Mucosa of rectum (tissue), 2 donors: ENCODE data around the gene SCMH1.
"Not testable (repeated sequence)": the region's sequence is repeated elsewhere in the genome, so short reads cannot be mapped to it uniquely, and the experiment has no call there.

Experiments used
- H3K27ac ChIP-seq, 2 donors: one replicate each; pipeline ENCODE4 v1.7.0; 2013; ENCODE audit warnings: inconsistent platforms in 2 of 2, low read depth in 2 of 2, low read length in 2 of 2
- H3K27me3 ChIP-seq, 2 donors: one replicate each; pipeline ENCODE4 v1.7.0; 2013; ENCODE audit warnings: low read length in 2 of 2; ENCODE audit not compliant: control insufficient read depth in 2 of 2, insufficient read depth in 2 of 2
- H3K36me3 ChIP-seq, 2 donors: one replicate each; pipeline ENCODE4 v1.7.0; 2013; ENCODE audit warnings: low read length in 2 of 2; ENCODE audit not compliant: control insufficient read depth in 2 of 2, insufficient read depth in 2 of 2
- H3K4me1 ChIP-seq, 2 donors: one replicate each; pipeline ENCODE4 v1.7.0; 2013; ENCODE audit warnings: low read length in 2 of 2, mild to moderate bottlenecking in 1 of 2; ENCODE audit not compliant: control insufficient read depth in 2 of 2, insufficient read depth in 2 of 2
- H3K4me3 ChIP-seq, 2 donors: one replicate each; pipeline ENCODE4 v1.7.0; 2013; ENCODE audit warnings: low read length in 2 of 2
- H3K9ac ChIP-seq, 2 donors: one replicate each; pipeline ENCODE4 v1.7.0; 2013; ENCODE audit warnings: low read length in 2 of 2, low read depth in 1 of 2, mild to moderate bottlenecking in 1 of 2
- H3K9me3 ChIP-seq, 2 donors: one replicate each; pipeline ENCODE4 v1.7.0; 2013; ENCODE audit warnings: low read length in 2 of 2; ENCODE audit not compliant: control insufficient read depth in 2 of 2
- donor health status: healthy.
- donor health status: Normal muscosa, but diverticular disease.

SCMH1 gene

GRCh38 chr1:41251120-41251519 lies 9.0 kb upstream of the SCMH1 start:
- H3K9ac ChIP-seq, H3K9me3 ChIP-seq, H3K4me1 ChIP-seq, H3K36me3 ChIP-seq, H3K27me3 ChIP-seq, H3K27ac ChIP-seq, H3K4me3 ChIP-seq: not testable (repeated sequence)

- H3K4me1 ChIP-seq, result no peaks in the 10 kb centered on the region
- no peaks in the 10 kb centered on the region for H3K27me3 ChIP-seq
- H3K9me3 ChIP-seq, result no peaks in the 10 kb centered on the region
- H3K36me3 ChIP-seq, result no peaks in the 10 kb centered on the region
- H3K4me3 ChIP-seq, result no peak overlapping the region
- no peak overlapping the region for H3K27ac ChIP-seq
- no peak overlapping the region for H3K9ac ChIP-seq
Observed at GRCh38 chr1:41249319-41249718, 7.2 kb upstream of the SCMH1 start.

DNA sequence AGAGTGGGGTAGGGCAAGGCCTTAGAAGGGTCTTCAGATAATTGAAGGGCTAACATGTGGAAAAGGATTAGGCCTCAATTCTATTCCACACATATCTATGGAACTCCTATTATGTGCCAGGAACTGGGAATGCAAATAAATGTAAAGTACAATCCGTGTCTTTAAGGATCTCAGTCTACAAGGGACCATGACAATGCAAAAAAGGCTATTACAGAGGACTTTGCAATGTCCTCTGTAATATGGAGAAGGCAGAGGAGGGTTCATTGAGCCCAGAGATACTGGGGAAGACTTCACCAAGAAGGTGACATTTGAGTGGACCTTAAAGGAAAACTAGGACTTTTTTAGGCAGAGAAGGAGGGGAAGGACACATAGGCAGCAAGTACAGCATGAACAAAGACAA lies 4.5 kb upstream of the SCMH1 start:
- H3K4me3 ChIP-seq, result no peak overlapping the region
- H3K4me1 ChIP-seq, result peaks cover 5 to 8% of the 10 kb centered on the region in 2 donors
- no peak overlapping the region for H3K9ac ChIP-seq
- H3K36me3 ChIP-seq, result no peaks in the 10 kb centered on the region
- H3K27me3 ChIP-seq, result no peaks in the 10 kb centered on the region
- H3K9me3 ChIP-seq, result no peaks in the 10 kb centered on the region
- H3K27ac ChIP-seq, result no peak overlapping the region

DNA sequence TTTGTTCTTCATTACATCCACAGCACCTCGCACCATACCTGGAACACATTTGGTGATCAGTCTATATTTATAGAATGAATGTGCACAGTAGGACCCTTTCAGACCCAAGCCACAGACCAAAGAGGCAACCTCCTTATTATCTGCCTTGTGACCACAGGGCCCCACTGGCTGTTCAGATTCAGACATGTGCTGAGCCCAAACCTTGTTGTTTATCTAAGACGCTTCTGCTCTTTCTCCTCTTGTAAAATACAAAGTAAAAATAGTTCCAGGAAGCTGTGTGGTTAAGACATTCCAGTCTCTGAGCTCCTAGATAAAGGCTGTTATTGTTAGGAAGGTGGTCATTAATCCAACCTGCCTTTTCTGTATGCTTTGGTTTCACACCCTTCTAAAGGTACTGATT lies 3.6 kb upstream of the SCMH1 start:
- Histone ChIP-seq H3K9me3 (no peaks in the 10 kb centered on the region), H3K9ac (no peak overlapping the region), H3K4me1 (peaks cover 5 to 8% of the 10 kb centered on the region in 2 donors), H3K36me3 (no peaks in the 10 kb centered on the region), H3K27ac (no peak overlapping the region), H3K4me3 (no peak overlapping the region), H3K27me3 (no peaks in the 10 kb centered on the region)

- H3K9ac ChIP-seq, result peak overlapping the region in 1 of 2 donors; percentile 70
Observed at GRCh38 chr1:41243079-41243385, 926 bp upstream of the SCMH1 start.

DNA sequence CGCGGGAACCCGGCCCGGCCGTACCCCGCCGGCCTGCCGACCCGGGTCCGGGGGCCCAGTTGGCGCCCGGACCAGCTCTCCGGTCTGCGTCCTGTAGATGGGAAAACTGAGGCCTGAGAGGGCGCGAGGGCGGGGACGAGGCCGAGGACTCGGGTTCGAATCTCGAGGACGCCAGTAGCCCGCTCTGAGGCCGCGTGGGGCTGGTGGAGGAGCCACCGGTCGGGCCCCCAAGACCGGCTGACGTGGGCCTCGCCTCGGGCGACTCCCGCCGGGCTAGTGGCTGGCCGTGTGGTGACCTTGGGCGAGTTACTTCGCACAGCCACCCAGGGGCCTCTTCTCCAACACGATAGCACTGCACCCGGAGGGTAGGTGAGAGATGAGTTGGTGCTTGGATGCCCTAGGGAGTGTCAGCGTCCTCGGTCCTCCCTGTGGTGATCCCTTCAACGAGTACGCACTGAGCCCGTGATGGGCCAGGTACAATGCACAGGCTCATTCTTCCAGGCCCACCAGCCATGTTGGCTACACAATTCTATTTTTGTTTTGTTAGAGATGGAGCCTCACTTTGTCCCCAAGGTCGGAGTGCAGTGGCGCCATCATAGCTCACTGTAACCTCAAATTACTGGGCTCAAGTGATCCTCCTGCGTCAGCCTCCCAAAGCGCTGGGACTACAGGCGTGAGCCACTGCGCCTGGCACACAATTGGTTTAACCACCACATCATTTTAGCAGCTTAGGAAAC lies 404 bp upstream of the SCMH1 start:
- Histone ChIP-seq H3K9me3 (no peaks in the 10 kb centered on the region), H3K27ac (peak overlapping the region; percentile 65 to 69), H3K9ac (peak overlapping the region; percentile 70 to 81), H3K4me1 (peaks cover 5 to 8% of the 10 kb centered on the region in 2 donors), H3K4me3 (peak overlapping the region; percentile 67 to 74), H3K27me3 (no peaks in the 10 kb centered on the region), H3K36me3 (no peaks in the 10 kb centered on the region)

More at GRCh38 chr1:41243079-41243385, 926 bp upstream of the SCMH1 start:
- Histone ChIP-seq H3K9me3 (no peaks in the 10 kb centered on the region), H3K4me1 (peaks cover 5 to 8% of the 10 kb centered on the region in 2 donors), H3K27ac (no peak overlapping the region), H3K27me3 (no peaks in the 10 kb centered on the region), H3K36me3 (no peaks in the 10 kb centered on the region), H3K4me3 (peak overlapping the region; percentile 67 to 74)

- peak overlapping the region; percentile 82 to 86 for H3K27ac ChIP-seq
- H3K4me1 ChIP-seq, result peaks cover 5 to 8% of the 10 kb centered on the region in 2 donors
- H3K36me3 ChIP-seq, result no peaks in the 10 kb centered on the region
- no peaks in the 10 kb centered on the region for H3K9me3 ChIP-seq
- peak overlapping the region; percentile 60 to 75 for H3K4me3 ChIP-seq
- peak overlapping the region; percentile 42 to 86 for H3K9ac ChIP-seq
- H3K27me3 ChIP-seq, result no peaks in the 10 kb centered on the region
Observed at GRCh38 chr1:41241354-41241748, 755 bp downstream of the SCMH1 start.

DNA sequence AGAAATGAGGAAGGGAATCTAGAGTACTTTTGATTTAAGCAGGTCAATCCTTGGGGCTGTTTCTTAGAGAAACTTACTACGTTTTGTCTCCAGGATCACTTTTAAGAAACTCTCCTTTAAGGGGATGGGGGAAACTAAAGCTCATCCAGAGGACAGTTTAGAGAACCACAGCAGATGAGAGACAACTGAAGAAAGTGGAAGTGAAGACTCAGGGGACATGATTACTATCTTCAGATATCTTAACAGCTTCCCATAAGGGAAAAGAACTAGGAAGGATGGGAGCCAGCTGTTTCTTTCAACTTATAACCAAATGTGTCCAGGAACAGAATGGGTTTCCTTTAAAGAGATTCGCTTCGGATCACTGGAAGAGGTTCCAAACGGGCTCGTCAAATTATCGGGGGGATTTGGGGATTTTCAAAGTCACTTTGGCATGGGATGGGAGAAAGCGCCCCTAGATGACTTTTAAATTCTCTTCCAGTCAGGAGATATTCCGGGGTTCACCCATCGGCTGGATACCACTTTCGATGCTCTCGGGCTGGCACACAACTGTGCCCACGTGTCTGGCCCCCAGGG lies 1.2 kb downstream of the SCMH1 start:
- H3K9ac ChIP-seq, result peak overlapping the region in 1 of 2 donors; percentile 86
- H3K9me3 ChIP-seq, result no peaks in the 10 kb centered on the region
- H3K27ac ChIP-seq, result peak overlapping the region; percentile 82 to 86
- H3K4me1 ChIP-seq, result peaks cover 5 to 8% of the 10 kb centered on the region in 2 donors
- no peaks in the 10 kb centered on the region for H3K36me3 ChIP-seq
- H3K27me3 ChIP-seq, result no peaks in the 10 kb centered on the region
- peak overlapping the region; percentile 60 to 75 for H3K4me3 ChIP-seq

GRCh38 chr1:41239988-41240610 lies 2.0 kb downstream of the SCMH1 start:
- Histone ChIP-seq H3K36me3 (no peaks in the 10 kb centered on the region), H3K9ac (no peak overlapping the region), H3K27ac (no peak overlapping the region), H3K27me3 (no peaks in the 10 kb centered on the region), H3K4me3 (no peak overlapping the region), H3K4me1 (peaks cover 5 to 8% of the 10 kb centered on the region in 2 donors), H3K9me3 (no peaks in the 10 kb centered on the region)

DNA sequence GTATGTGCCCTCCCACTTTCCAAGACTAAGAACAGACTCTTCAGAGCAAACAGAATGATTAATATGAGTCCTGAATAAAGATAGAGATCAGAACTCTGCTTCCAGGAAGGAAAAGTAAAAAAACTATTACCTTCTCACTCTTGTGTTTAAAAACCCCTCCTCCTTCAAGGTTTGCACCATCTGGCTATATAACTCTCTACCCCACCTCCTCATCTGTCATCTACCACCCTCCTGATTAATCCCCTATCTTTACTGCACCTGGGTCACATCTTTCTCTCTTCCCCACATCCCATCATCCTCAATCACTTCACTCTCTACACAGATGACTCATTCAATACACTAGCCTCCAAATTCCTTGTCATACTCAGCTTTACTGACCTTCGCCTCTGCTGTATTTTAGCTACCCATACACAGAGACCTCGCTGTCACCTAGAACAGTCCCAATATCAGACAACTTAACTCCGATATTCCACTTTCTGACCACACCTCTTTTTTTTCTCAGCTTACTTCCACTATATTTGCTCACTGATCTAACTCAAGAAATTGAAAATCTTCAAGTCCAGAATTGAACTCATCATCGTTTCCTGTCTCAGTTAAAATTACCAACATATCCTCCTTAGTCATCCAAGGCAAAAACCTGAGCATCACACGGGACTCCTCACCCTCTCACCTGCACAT lies 3.7 kb downstream of the SCMH1 start:
- no peak overlapping the region for H3K27ac ChIP-seq
- H3K9me3 ChIP-seq, result no peaks in the 10 kb centered on the region
- H3K4me3 ChIP-seq, result no peak overlapping the region
- H3K4me1 ChIP-seq, result peaks cover 9 to 10% of the 10 kb centered on the region in 2 donors
- H3K36me3 ChIP-seq, result no peaks in the 10 kb centered on the region
- H3K9ac ChIP-seq, result no peak overlapping the region
- H3K27me3 ChIP-seq, result no peaks in the 10 kb centered on the region
